ENCODE data around the gene SNCA.
A peak's percentile ranks its signal among the peaks of the same experiment; 100 is the strongest.

Gene SNCA

GRCh38 chr4:89836897-89837384 is at the start of gene SNCA:
SNCA (minus strand) TSS chr4:89837161; CDS start chr4:89835667, 1,494 bp downstream.
- DNase-seq = peak; percentile 47

DNA sequence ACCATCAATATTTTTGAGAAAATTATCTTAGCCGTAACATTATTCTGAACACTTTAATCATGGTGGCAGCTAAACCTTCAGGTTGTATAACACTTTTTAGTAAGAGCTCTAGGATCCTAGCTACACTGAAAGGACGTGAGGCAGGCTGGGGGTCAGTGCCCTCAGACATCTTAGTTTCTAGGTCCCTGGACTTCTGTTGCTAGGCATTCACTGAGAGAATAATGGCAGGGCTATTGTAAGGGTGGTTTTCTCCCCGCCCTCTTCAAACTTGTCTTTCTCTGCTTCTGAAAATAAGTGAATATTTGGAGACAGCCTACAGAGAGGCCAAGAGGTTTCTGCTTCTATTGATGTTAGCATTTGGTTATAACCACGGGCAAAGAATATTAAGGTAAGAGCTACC is 42.3 kb upstream of the SNCA start:
- no peak for DNase-seq

- DNase-seq = no peak
Measured at GRCh38 chr4:89878611-89879010, 41.6 kb upstream of the SNCA start.

GRCh38 chr4:89876548-89876947 is 39.6 kb upstream of the SNCA start:
- no peak for DNase-seq

DNA sequence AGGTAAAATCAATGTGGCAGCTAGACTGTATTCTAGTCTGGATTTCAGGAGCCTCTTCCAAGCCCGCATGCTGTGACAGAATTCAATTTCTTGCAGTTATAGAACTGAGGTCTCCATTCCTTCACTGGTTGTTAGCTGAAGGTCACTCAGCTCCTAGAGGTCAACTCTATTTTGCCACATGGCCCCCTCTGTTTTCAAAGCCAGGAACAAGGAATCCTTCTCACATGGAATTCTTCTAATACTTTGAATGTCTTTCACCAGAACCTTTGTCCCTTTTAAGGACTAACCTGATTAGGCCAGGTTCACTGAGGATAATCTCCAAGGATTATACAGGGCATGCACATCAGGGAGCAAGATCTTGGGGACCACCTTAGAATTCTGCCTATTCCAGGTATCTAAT is 34.2 kb upstream of the SNCA start:
- no peak for DNase-seq

DNA sequence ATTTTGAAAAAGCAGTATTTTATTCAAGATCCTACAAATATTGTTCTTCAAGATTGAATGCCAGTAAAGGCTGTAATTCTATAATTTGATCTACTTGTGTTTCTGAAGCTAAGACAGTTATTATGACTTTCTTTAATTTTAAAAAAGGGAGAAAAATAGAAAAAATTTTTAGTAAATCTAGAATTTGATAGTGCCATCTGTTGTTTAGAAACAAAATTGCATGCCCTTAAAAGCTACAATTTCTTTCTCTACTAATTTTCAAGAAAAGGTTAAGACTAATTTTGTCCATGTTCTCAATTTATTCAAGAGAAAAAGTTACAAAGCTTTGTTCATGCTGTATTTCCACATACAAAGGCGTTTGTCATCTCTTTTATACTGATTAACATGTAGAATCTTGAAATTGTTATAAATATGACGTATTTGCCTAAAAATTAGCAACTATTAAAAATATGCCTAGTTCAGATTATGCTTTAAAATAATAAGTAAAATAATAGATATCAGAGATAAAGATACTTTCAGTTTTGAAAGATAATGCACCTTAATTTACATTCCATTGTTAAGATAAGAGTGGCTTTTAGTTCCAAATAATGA is 32.1 kb upstream of the SNCA start:
- DNase-seq = no peak

- DNase-seq = no peak
Measured at GRCh38 chr4:89868276-89868675, 31.3 kb upstream of the SNCA start.

DNA sequence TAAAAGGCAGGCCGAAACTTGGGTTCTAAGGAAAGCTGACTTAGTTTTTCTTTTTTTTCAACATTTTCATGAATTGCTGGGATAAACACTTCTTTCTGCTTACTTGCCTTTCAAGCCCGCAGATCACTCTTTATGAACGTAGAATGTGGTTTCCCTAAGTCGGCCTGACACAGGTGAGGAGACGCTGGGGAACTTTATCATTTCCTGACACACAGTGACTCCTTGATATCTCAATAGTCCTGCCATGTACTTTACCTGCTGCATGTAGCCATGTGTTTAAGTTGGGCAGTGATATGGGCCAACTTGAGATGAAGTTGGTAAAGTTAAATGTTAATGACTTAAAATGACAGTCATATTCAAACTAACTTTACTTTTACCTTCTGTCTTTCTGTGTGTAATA is 26.6 kb upstream of the SNCA start:
- no peak for DNase-seq

DNA sequence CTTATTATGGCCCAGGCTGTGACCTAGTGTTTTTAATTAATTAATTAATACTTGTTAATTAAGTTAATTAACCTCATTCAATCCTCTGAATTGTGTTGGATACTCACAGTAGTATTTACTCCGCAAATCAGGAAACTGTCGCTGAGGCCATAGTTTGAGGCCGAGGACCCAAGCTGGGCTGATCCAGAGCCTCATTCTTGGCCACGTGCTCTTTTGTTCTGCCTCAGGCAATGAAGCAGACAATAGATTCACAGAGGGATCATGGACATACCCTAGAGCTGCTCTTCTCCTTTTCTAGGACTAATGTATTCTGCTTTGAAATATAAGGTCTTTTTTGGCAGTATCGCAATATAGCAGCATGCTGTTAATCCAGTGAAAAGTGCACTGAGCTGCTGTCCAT is 24.0 kb upstream of the SNCA start:
- DNase-seq = no peak

DNA sequence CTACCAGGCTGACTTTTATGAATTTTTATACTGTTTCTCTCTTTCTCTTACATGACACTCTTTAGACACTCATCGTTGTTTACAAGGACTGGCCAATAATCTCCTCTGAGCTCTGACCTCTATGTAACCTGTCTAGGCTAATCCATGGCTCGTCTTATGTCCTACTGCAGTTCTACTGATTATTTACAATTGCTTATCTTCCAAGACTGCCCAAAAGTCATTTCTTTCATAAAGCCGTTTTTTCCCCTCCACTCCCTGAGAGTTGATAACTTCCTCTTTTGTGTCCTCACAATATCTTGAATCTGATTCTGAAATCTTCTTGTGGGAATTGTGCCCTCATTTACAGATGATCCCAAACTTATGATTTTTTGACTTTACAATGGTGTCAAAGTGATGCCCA is 18.3 kb upstream of the SNCA start:
- DNase-seq = no peak

- DNase-seq = no peak
Measured at GRCh38 chr4:89847571-89848325, 10.8 kb upstream of the SNCA start.

DNA sequence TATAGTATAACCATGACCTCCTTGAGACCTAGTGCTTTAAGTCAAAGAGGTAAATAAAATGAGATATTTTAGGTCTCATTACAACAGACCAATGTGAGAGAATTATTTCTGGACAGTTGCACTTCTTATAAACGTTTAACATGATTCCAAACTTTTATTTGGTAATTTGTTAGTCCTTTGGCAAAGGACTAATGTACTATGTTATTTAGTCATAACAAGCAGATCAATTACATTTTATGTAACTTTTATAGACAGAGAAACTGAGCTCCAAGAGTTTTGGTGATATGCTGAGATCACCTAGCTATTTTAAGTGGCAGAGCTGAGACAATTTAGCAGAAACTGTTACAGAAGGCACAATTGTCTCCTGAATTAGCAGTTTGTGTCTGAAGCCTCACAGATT is 2.6 kb upstream of the SNCA start:
- DNase-seq = no peak

GRCh38 chr4:89837993-89838390 is 1.0 kb upstream of the SNCA start:
- DNase-seq = no peak

DNA sequence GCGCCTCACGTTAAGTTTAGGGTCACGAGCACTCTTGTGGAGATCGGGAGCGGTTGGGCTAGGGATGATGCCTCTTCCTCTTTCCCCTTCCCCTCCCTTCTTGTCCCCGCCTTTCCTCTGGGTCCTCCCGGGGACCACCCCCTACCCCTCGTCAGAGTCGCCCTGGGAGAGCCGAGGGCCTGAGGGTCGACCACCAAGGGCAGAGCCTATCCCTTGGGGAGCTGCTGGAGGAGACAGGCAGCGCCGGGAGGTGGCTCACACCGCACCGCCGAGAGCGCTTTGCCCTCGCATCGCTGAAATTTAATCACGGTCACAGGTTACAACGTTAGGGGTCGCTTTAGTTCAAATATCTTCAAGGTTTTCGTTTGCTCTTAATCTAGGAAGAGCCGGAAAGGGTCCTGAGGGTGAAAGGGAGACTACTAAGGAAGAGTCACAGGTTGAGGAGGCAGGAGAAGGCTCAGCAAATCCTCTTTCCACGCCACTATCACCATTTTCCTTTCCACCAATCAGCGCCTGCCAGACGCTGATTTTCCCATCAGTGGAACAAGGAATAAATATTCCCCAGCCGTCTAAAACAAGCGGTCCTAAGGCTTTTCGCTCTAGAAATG is 528 bp upstream of the SNCA start:
- peak; percentile 47 for DNase-seq

DNA sequence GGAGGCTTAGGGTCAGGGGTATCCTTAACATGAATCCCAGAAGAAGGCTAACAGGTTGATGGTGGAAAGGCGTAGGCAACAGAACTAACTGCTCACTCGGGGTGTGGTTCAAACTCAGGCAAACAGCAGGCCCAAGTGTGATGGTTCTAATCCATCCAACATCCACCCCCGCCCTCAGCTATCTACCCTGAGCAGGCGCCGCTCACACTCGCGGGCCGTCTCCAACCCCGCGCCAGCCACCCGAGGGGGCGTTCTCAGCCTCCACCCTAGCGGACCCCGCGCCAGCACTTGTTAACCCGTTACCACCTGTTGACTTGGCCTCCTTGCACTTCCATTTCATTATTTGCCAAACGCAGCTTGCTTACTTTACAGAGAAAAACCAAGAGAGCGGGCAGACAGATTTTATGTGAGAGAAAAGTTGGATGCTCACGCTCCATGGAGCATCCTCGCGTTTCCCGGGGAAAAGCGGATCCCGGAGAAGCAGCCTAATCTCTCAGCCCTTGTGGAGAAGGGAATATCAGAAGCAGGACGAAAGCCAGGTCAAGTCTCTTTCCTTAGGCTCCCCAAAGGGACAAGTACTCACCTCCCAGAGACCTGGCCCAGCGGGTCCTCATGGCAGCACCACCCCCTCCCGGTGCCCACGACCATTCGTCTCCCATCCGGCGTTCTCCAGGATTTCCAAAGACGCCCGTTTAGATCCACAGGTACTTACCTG is 773 bp downstream of the SNCA start:
- no peak for DNase-seq

DNA sequence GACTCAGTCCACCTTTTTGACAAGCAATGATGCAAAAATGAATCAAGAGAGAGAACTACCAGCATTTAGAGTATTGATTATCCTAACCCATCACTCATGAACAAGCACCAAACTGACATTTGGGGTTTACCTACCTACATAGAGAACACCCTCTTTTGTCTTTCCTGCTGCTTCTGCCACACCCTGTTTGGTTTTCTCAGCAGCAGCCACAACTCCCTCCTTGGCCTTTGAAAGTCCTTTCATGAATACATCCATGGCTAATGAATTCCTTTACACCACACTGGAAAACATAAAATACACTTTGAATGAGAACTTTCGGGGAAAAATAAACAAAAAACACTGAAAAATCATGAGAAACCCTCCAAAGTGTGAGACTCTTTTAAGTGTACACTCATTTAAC is 1.5 kb downstream of the SNCA start:
- no peak for DNase-seq

DNA sequence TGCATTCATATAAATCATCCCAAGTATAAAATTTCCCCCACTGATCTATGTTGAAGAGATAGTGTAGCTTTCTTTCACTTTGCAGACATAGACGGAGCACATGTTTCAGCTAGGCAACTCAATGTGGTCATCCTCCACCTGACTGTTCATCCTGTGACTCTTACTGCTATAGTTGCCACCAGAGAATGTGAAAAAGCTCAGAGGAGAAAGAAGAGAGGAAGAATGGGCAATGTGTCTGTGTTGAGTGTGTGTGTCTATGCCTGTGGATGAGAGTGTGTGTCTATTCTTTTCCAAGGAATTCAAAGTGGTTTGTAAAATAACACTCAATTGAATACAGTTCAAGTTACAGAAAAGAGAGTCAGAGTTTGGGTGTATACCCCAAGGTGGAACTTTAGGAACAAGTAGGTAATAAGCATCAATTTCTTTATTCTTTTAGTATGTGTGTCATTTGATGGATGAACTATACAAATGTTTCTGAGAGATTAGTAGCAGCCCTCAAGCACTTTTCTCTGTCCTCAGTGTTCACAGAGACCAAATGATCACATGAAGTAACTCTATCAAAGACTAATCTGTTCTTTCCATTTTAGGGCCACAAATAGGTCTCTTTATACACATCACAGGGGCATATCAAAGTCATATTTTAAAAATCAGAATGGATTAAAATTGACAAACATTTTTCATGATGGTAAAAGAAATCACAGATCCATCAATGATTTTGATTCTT is 2.3 kb downstream of the SNCA start:
- no peak for DNase-seq

GRCh38 chr4:89829470-89830138 is 7.4 kb downstream of the SNCA start:
- peak; percentile 57 for DNase-seq

- DNase-seq = no peak
Measured at GRCh38 chr4:89823416-89823815, 13.5 kb downstream of the SNCA start.

- no peak for DNase-seq
Measured at GRCh38 chr4:89821612-89822011, 15.3 kb downstream of the SNCA start.

DNA sequence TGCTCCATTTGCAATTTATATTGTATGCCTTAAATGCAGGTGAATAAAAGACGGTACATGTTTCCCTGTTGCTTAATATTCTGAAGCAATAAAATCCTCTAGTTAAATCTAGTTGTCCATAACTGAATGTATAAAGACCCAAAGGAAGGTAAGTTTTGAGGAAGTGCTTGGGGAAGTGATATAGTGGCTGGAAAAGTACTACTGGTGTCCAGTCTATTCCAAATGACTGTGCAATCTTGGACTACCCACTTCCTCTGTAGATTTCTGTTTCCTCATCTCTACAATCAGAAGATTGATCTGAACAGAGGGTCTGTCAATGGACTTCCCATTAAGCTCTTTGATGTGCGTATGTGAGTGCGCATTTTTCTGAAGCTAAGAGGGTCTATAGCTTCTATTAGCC is 17.0 kb downstream of the SNCA start:
- no peak for DNase-seq

DNA sequence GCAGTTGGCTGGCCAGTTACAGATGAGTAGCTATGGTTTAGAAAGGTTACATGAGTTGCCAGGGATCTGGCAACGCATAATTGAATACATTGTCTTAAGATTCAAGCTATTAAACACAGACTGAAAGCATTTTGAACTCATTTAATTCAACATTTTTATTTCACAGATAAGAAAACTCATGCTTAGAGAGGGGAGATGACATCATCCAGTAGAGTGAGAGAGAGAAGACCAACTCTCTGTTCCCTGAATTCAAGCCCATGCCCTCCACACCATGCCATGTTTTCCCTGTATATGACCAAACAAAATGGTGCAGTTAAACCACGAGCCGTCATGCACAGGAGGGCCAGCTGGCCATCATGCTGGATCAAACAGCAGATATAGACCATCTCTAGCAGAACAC is 22.6 kb downstream of the SNCA start:
- no peak for DNase-seq

All from KG1 (cell line).